Measurements from ENCODE around the gene MGRN1. TPM values are rescaled to one million over a fixed set of nuclear protein-coding genes. Genes with fewer than 3 reads are reported as not detected.

Gene MGRN1
- total and polyA plus RNA-seq, 2 of the 13 experiments (the other 11 are each of a cell fraction or from before 2014, with no cell fraction given), result 11.9 to 12.6 TPM

GRCh38 chr16:4624015-4624826 is at the start of gene MGRN1 (continued):
- TF ChIP-seq ZNF687 (CRISPR knock-in tag; IDR thresholded peaks at IDR 0.05) (peak; percentile 87), ELK4 (CRISPR knock-in tag; IDR thresholded peaks at IDR 0.05; ENCODE audit: borderline replicate concordance) (no peak), GPN1 (CRISPR knock-in tag; IDR thresholded peaks at IDR 0.05; ENCODE audit: borderline replicate concordance) (no peak), ZSCAN12 (CRISPR knock-in tag; IDR thresholded peaks at IDR 0.05) (0 out of 2 replicates have a peak, but pooled peaks have one; percentile 41), STAG1 (CRISPR knock-in tag; IDR thresholded peaks at IDR 0.05) (peak; percentile 69), GMEB1 (CRISPR knock-in tag; IDR thresholded peaks at IDR 0.05; ENCODE audit: borderline replicate concordance) (peak; percentile 91), HES4 (CRISPR knock-in tag; IDR thresholded peaks at IDR 0.05; ENCODE audit: borderline replicate concordance) (no peak), ZNF574 (CRISPR knock-in tag; IDR thresholded peaks at IDR 0.05) (no peak; the same call in 1 of the 2 replicates)

All from HepG2 (cell line).